Activated CD8-positive, alpha-beta memory T cell treated with anti-CD3 and anti-CD28 coated beads for 4 hours (primary cell): ENCODE measurements around the gene PLPPR1.
"Not testable (repeated sequence)": the region's sequence is repeated elsewhere in the genome, so short reads cannot be mapped to it uniquely, and the experiment has no call there.

Source experiments
- DNase-seq, 2 donors: peaks; one replicate each; pipeline ENCODE4 v3.0.0-alpha.2; 2020; ENCODE audit warnings: low read depth in 2 of 2

Gene PLPPR1

DNA sequence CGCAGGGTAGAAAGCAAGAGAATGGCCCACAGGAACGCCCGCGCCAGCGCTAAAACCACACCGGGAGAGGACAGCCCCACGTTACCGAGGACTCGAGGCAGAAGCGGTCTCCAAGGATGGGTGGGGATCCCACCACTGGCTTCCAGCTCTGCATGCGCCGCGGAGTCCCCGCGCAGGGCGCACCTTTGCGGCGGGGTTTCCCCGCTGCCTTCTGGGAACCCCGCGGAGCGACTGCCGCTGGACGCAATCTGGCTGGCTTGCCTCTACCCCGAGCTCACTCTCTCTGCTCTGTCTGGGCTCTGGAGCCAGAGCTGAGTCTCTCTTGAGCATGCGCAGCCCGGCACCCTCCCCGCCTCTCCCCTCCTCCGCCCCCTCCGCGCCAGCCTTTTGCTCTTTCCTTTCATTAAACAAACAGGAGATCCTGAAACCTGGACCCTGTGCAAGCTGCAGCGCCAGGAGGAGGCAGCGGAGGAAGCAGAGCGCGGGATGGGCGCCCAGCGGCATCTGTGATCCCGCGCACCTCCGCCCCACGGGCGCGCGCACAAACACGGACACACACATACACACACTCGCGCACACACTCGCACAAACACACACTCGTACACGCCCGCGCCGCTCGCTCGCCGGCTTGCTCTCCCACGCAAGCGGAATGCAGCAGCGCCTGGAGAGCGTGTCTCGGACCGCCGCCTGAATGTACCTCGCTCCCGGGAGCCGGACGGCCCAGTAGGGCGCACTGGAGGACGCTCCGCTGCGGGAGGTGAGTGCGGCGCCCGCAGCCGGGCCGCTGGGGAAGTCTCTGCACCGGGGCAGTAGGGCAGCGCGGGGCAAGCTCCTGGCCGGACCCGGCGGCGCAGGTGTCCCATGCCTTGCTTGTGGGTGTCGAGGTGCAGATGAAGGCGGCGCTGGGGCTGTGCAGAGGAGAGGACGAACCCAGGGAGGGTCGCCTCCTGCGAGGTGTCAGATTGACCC, at the start of gene PLPPR1:
PLPPR1 (plus strand) TSS at position 382 of the 969 bp plus-strand sequence.
- no peak for DNase-seq

- no peak for DNase-seq
Measured at GRCh38 chr9:100989731-100990130, 38.8 kb upstream of the PLPPR1 start.

- no peak for DNase-seq
Measured at GRCh38 chr9:100990605-100991381, 37.7 kb upstream of the PLPPR1 start.

GRCh38 chr9:100992632-100993031, 35.9 kb upstream of the PLPPR1 start:
- no peak for DNase-seq

DNA sequence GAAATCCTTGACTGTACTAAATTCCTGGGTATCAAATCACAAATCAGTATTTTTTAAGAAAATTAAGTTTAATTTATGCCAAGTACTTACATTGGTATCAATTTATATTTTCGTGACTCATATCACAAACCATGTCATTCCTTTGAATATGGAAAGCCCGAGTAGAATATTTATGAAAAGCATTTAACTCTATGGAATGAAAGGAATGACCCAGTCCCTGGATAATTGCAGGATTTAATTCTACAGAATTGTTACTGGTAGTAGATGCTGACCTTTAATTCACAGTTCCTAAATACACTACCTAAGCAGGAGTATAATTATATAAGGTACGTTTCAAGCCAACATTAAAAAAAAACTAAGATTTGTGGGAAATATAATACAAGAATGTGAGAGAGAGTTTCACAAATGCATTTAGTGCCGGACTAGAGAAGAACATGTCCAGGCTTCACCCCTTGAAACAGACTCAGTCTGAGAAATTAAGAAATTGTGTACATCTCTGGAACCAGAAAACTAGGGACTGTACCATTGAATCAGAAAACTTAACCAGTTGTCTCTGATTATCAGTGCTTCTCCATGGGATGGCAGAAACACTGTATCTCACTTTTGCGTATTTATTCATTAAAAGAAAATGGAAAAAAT, 28.5 kb upstream of the PLPPR1 start:
- no peak for DNase-seq

- DNase-seq: no peak
Measured at GRCh38 chr9:101005246-101005645, 23.3 kb upstream of the PLPPR1 start.

GRCh38 chr9:101014566-101014965, 14.0 kb upstream of the PLPPR1 start:
- DNase-seq: no peak

- no peak for DNase-seq
Measured at GRCh38 chr9:101018467-101018866, 10.1 kb upstream of the PLPPR1 start.

GRCh38 chr9:101022704-101023103, 5.8 kb upstream of the PLPPR1 start:
- no peak for DNase-seq

GRCh38 chr9:101025940-101026339, 2.6 kb upstream of the PLPPR1 start:
- DNase-seq: no peak

DNA sequence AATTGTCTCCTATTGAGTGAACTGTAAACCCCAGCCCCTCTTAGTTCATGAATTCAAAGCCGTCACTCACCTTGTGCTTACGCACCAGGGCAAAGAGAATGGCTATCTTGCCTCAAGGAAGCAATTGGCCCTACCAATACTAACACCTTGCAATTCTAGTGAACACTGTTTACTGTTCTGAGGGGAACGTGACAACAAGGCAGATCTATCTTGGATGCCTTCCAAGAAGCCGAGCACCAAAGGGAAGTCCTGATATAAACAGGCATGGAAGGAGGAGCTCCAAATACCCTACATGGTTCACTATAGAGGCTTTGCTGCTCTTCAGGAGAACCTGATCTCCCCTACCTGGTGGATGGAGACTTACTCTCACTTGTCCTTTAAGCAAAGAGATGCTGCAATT, 1.7 kb upstream of the PLPPR1 start:
- no peak for DNase-seq

GRCh38 chr9:101027236-101027635, 1.3 kb upstream of the PLPPR1 start:
- DNase-seq: no peak

DNA sequence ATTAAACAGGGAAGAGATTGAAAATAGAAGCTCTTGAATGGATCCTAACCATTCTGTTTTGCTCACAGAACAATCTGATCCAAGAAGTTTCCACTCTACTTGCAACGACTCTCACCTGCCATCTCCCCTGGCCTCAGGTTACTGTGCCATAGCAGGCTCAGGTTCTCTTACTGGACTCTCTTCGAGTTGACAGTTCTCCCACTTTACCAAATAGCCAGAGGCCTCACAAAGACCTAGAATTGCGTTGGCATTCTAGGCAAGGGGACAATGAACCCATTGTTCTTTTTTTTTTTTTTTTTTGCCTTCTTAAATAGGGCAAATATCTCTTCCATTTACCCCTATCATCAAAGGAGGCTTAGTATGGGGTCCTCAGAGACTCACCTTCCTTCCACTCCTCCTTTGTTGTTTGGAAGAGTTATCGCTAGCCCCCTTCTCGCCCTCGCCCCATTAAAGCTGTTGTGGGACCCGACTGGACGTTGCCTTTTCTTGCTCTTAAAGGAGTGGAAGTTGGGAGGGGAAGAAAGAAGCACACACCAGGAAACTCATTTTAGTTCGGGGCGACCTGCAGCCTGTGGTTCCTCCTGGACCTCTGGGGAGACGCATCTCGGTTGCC, 688 bp upstream of the PLPPR1 start:
- no peak for DNase-seq

- DNase-seq: no peak
Measured at GRCh38 chr9:101029315-101030085, 973 bp downstream of the PLPPR1 start.

GRCh38 chr9:101030086-101030391, 1.5 kb downstream of the PLPPR1 start:
- no peak for DNase-seq

GRCh38 chr9:101032426-101032825, 3.9 kb downstream of the PLPPR1 start:
- no peak for DNase-seq

DNA sequence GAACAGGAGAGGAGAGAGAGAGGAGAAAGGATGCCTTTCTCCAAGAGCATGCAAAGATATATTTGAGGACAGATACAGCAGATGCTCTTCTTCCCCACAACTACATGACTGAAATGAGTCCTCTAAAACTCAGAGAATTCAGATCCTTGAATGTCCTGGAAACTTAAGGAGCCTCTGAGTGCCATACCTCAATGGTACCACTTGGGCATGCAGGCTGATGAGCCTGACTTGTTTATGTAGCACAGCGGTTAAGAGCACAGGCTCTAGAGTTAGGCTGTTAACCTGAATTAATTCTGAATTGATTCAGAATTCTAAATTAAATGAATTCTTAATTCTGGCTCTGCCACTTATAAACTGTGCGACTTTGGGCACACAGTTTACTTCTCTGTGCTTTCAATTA, 5.7 kb downstream of the PLPPR1 start:
- no peak for DNase-seq

DNA sequence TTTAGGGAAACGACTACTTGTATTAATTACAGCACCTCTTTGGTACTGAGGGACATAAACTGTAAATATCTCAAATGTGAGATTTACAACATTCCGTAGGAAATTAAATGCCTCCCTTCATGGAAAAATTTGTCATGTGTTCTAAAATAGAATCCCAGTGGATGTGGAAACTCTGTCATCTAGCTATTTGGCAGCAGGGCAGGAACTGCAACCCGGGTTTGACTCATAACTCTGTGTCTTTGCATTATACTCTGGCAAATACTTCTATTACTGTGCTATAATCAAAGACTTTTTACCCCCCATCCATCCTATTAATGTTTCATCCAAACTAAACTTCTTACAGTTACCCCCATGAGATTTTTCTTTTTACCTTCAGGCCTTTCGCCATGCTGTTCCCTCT, 6.6 kb downstream of the PLPPR1 start:
- no peak for DNase-seq

DNA sequence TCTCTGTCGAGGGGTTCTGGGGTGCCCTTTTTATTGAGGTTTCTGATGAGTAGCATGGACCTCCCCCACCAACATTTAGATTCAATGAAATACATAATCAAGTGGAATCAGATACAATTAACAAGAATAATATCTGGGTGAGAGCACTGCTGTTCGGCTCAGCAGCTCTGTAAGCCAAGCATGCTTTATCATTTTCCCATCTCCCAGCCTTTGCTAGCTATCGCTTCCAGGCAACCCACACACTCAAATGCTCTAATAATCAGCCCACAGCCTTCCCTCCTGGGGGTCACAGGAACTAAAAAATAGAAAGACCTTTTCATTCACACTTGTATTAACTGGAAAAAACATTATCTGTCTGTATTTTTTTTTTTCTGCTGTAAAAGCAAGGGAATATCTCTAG, 8.9 kb downstream of the PLPPR1 start:
- DNase-seq: no peak

DNA sequence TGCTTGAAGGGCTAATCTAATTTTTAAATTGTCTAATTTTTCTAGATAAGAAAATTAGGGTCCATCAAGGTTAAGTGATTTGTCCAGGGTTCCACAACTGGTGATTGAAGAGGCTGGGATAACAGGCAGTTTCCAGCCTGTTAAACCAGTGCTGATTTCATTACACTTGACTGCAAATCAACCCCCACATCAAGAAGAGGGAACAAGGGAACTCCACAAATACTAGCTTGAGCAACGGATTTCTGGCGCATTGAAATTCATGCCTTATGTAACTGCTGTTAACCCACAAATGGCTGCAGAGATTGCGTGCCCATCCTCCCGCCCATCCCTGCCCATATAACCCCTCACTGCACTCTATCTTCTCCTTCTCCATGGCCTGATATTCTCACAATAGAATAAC, 10.0 kb downstream of the PLPPR1 start:
- DNase-seq: no peak

DNA sequence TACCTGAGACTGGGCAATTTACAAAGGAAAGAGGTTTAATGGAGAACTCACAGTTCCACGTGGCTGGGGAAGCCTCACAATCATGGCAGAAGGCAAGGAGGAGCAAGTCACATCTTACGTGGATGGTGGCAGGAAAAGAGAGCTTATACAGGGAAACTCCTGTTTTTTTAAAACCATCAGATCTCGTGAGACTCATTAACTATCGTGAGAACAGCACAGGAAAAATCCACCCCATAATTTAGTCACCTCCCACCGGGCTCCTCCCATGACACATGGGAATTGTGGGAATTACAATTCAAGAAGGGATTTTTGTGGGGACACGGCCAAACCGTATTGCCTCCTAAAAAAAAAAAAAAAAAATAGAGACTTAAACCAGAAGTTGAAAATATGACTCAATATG, 11.1 kb downstream of the PLPPR1 start:
- DNase-seq: not testable (repeated sequence)
